Muscle of arm (tissue), 12 donors: ENCODE data around the gene PLCB3. TPM values are rescaled to one million over a fixed set of nuclear protein-coding genes. Genes with fewer than 3 reads are reported as not detected.
"Not testable (repeated sequence)": the region's sequence is repeated elsewhere in the genome, so short reads cannot be mapped to it uniquely, and the experiment has no call there.

Experiments
- DNase-seq: peaks from one replicate; pipeline ENCODE4 v3.0.0-alpha.2; 2013
- polyA plus RNA-seq, 12 donors: library from polyadenylated mRNA; unstranded; fragments of 120-200 nt; gene quantifications; one replicate each; pipeline ENCODE4 v1.2.1, GENCODE V29; 2013; ENCODE audit not compliant: insufficient read length in 12 of 12

PLCB3 gene
- polyA plus RNA-seq, 12 donors = 8.5 to 18.9 (median 10.4) TPM; not detected in 1

DNA sequence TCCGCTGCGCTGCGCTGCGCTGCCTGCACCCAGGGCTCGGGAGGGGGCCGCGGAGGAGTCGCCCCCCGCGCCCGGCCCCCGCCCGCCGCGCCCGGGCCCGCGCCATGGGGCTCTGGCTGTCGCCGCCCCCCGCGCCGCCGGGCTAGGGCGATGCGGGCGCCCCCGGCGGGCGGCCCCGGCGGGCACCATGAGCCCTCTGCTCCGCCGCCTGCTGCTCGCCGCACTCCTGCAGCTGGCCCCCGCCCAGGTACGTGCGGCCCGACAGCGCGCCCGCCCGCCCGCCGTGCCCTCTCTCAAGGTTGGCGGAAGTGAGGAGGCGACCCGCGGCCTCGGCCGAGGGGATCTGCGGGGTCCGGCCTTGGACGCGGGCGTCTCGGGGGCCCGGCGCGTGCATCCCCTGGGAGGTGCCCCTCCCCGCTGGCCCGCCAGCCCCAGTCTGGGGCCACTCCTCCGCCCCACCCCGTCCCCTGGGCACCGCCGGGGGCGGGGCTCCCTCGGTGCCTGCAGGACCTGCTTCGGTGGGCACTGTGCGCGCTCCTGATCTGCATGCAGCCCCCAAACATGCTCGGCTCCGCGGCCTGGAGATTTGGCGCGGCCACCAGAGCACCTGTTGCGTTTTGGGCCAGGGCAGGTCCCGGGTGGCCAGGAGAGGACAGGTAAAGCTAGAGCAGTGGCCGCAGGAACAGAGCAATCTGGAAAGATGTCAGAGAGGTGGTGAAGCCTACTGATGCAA, 16.5 kb upstream of the PLCB3 start:
- DNase-seq = no peak

DNA sequence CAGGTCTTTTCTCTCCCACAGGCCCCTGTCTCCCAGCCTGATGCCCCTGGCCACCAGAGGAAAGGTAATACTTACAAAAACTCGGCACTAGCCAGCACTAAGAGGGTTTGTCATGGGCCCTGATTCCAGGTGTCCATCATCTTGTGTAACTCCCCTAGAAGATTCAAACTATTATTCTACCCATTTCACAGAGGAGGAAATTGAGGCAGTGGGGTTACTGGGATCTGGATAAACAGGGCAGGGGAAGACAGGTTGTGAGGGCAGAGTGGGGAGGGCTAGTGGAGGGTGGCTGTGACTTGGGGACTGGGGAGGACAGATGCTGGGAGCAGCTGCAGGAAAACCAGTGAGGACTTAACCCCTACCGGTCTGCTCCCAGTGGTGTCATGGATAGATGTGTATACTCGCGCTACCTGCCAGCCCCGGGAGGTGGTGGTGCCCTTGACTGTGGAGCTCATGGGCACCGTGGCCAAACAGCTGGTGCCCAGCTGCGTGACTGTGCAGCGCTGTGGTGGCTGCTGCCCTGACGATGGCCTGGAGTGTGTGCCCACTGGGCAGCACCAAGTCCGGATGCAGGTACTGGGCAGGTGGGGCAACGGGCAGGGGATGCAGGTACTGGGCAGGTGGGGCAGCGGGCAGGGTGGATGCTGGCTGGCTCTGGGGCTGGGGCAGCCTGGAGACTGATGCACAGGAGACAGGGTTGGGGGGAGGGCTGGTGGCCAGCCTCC, 15.7 kb upstream of the PLCB3 start:
- no peak for DNase-seq

GRCh38 chr11:64237484-64237951, 13.8 kb upstream of the PLCB3 start:
- DNase-seq = no peak

GRCh38 chr11:64238076-64238475, 13.3 kb upstream of the PLCB3 start:
- no peak for DNase-seq

GRCh38 chr11:64238999-64239398, 12.3 kb upstream of the PLCB3 start:
- DNase-seq = no peak

DNA sequence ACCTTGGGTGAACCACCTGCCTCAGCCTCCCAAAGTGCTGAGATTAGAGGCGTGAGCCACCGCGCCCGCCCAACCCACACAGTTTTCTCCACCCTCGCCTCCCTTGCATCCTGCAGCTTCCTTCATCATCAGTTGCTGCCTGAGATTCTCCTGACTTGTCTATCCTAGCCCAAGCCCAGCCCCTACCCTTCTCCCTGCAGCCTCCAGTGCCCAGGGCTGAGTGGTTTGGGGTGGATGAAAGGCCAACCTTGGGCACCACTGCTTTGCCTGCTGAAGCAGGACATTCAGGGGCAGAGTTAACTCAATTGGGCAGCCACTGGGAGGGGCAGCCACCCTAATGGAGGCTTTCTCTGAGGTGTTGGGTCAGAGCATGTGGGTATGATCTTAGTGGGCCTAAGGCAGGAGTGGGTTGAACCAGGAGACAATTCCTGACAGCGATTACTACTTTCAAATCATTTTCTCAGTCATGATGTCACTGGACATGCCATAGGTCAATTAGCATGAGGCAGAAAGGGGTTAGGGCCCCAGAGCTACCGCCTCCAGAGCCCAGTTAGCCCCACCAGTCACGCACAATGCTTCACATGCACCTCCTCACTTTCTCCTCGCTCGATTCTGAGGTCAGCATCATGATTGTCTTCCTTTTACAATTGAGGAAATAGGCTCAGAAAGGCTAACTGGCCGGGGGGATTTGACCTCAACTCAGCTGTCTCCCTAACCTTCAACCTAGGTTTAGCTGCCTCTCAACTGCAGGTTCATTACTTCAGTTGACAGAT, 11.5 kb upstream of the PLCB3 start:
- DNase-seq = no peak

DNA sequence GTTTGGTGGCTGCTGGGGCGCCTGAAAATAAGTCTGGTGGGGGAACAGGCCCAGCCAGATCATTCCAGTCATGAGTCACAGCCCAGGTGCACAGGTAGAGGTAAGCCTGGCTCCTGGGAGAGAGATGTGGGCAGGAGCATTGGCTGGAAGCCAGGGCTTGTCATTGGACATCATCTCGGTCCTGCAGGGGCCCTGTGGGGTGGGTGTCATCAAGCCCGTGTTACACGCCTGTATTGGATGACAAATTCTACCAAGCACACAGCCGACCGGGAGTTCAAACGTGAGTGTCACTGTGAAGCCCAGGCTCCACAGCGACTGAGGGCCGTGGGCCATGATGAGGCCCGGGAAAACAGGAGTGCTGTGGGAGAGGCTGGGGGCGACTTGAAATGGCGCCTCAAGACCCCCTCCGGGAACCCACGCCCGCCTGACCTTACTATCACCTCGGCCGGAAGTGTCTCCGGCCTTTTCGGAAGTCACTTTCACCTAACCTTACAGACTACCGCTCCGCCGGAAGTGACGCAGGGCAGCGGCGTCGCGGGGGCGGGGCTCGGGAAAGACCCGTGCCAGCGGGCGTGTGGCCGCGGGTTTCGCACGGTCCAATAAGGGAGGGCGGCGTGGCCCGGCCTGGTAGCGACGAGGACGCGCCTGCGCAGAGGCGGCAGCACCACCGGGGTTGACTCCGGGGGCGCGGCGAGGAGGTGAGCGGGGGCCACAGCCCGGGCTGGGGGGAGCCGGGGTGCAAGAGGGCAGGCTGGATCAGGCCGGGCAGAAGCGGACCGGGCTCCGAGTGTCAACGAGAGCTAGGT, 10.7 kb upstream of the PLCB3 start, which contains the start of gene FKBP2:
TSS of gene FKBP2 (plus strand) at position 661 of the 806 bp plus-strand sequence. CDS start 1,293 bp downstream, outside the sequence.
- DNase-seq = peak; percentile 98

DNA sequence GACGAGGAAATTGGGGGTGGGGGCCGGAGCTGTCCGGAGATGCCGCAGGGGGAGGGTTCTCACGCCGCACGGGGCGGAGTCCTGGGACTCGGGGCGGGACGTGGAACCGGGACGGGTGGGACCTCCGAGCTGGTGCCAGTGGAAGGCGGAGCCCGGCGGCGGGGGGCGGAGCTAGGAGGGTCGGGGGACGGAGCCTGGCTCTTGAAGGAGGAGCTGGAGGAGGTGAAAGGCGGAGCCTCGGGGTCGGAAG, 10.2 kb upstream of the PLCB3 start:
- DNase-seq = no peak

- DNase-seq = peak; percentile 100
Observed at GRCh38 chr11:64241491-64242374, 9.6 kb upstream of the PLCB3 start.

DNA sequence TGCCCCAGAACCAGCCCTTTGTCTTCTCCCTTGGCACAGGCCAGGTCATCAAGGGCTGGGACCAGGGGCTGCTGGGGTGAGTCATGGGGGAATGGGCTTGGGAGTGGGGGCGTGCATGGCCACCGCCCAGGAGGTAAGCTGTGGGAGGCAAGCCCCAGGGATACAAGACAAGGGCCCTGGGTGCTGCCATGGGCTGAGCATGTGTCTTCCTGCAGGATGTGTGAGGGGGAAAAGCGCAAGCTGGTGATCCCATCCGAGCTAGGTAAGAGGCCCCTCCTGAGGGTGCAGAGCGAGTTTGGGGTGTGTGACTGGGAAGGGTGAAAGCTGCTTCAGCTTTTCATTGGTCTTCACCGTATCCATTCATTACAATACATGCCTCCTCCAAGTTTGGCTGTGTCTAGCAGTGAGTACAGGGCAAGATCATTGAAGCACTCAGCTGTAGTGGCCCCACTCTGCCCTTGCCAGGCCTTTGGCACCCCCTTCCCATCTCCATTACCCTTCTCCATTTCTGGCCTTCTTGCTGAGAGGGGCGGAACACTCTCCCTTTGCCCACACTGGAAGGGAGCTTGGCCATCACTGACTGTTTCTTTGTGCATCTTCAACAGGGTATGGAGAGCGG, 8.0 kb upstream of the PLCB3 start:
- DNase-seq = no peak

DNA sequence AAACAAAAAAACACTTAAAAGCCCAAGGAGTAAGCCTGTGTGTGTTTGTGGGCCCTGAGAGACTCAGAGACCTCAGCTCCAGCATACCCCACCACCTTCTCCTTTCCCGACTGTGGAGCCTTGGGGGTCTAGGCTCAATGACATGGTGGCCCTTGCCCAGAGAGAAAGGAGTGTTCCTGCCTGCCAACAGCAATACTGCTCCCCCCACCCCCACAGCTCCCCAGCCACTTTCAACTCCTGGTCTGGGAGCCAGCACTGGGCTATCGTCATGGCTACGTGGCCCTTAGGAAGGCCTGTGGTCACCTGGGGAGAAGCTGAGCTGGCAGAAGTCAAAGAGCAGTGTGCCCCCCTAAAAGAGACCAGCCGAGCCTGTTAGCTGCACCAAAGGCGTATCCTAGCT, 7.2 kb upstream of the PLCB3 start:
- DNase-seq = no peak

DNA sequence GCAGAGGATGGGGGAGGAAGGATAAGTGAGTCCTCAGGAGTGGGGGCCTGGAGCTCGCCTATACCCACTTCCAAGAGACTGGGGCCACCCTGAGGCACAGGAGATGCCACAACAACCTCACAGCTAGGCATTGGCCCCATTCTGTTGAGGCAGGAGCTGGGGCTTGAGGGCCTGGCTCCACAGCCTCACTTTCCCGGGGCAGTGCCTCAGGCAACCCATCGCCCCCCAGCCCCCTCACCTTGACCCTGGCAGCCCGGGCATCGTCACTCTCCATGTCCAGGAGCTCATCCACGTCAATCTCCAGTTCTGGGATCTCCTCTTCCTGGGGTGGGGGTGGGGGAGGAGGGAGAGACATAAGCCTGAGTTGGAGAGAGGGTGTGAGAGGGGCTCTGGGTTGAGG, 6.4 kb upstream of the PLCB3 start:
- no peak for DNase-seq

DNA sequence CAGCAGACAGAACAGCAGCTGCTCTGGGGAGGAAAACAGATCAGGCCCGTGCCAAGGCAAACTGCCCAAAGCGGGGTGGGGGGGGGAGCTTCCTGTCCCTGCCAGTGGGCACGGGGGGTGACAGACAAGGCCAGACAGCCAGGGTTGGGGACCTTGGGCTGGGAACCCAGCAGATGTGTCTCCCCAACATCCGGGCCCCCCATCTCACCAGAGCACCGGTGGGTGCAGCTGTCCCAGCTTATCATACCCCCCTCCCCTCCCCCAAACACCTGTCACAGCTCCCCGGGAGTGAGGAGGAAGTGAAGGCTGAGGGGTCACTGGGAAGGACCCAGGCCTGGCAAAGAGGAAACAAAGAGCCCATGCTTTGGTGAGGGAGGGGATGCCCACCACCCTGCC, 5.9 kb upstream of the PLCB3 start:
- DNase-seq = no peak

DNA sequence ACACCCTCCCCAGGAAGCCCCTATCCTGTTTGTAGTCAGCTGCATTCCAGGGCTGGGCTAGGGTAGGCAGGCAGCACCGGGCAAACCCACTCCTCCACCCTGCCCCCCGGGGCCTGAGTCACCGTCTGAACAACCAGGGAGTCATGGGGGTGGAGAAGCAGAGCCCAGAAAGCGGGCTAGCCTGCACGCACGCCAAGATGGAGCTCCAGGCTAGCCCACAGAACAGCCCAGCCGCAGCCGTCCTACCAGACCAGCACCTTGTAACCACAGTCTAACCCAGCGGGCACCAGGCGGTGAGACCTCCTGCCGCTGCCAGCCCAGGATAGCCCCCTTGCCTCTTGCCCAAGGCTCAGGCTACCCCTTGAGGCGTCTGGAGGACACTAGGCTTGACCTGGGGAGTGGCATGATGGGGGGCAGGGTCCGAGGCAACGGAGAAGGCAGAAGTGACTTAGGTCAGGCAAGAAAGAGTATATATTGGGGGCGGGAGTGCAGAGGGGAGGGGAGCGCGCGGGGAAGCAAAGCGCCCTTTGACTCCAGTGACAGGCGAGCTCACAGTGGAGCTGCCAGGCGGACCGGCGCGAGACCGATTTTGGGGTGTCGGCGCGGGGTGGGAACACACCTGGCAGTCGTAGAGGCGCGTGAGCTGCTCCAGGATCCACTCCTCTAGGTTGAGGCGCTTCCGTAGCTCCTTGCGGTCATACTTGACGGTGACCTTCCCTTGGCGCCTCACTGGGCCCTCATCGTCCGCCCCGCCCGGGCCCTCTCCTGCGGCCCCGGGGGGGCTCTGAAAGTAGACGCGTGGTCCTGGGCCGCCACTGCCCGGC, 5.3 kb upstream of the PLCB3 start:
- DNase-seq = no peak

DNA sequence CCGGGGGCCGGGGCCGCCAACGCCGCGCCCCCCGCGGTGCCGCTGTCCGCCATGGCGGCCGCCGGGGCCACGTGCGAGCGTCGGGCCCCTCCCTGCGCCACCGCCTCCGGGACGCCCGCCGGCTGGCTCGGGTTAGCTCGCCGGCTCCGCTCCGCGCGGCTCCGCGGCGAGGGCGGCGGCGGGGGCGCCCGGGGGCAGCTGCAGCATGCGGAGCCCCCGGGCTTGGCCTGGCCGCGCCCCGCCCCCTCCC, 4.8 kb upstream of the PLCB3 start:
- DNase-seq = not testable (repeated sequence)

DNA sequence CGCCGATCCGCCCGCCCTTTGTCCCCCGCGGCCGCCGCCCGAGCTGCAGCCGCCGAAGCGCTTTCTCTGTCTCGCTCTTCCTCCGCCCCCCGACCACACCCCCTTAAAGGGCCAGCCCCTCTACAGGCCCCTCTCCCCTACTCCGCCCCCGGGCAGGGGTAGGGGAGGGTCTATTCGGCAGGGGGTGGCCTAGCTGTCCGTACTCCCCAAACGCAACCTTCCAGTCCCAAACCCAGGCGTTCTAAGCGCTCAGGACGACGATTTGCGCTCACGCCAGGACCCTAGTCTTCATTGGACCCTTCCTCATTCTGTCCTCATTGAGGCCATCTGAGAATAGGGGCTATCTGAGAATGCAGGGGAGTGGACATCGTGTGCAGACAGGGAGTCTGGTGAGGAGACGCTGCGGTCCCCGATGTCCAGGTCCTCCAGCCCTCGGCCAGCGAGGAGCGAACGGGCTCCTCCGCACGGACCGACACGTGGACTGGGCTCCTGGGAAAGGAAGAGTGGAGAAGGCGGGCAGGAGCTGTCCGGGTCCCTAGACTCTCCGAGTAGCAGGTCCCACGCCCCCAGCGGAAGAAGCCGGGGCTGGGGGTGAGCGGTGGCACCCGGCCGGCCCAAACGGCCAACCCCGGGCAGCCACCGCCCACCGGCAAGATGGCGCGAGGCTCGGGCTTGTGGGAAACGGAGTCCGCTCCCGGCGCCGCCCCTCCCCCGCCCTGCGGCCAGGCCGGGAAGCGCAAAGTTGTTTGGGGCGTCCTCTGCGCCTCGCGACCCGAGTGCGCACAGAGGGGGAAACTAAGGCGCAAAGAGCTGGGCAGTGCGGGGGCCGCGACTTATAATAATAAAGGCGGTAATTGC, 4.2 kb upstream of the PLCB3 start, which contains the start of gene PPP1R14B:
TSS of gene PPP1R14B (minus strand) at position 73 of the 858 bp plus-strand sequence. CDS start 270 bp downstream, outside the sequence.
- peak; percentile 86 for DNase-seq

DNA sequence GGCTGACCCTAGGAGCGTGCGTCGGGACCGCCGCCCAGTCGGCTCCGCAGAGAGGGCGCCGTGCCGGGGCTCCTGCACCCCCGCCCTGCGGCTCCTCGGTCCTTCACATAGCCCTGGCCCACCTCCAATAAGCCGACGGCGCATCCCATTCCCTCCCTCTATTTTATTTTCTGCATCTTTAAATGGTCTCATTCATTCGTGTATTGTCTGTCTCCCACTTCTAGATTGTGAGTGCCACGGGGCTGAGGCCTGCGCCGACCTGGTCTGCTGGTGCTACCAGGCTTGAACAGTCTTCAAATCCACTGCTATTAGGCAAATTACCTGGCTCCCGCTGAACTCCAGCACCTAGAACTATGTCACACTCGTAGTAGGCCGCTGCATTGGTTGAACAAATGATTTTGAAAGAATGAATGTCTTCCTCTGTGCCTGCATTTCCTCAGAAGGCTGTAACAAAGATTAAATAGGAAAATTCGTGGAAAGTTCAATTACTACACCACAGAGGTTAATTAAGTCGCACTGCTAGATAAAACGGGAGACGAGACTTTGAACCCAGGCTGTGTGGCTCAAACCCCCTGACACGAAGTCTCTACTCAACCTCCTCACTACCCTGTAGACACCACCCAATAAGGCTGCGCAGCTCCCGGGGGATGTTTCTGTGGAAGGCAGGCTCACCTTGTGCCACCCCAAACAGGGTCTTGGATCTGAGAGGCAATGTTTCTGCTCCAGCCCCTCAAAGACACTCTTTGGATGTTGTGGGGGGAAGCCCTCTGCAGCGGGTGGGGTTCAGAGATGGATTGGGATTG, 3.4 kb upstream of the PLCB3 start:
- no peak for DNase-seq

GRCh38 chr11:64248578-64248977, 2.8 kb upstream of the PLCB3 start:
- DNase-seq = no peak
